Non-pigmented ciliary epithelial cell (primary cell): ENCODE measurements around the gene SCAPER.
"Not testable (repeated sequence)": the region's sequence is repeated elsewhere in the genome, so short reads cannot be mapped to it uniquely, and the experiment has no call there.

ENCODE experiments used
- DNase-seq: peaks from one replicate; pipeline ENCODE4 v3.0.0-alpha.2; 2010; ENCODE audit warnings: low read depth

SCAPER gene

GRCh38 chr15:76495487-76495886 is 409.7 kb downstream of the SCAPER start:
- no peak for DNase-seq

GRCh38 chr15:76492538-76492937 is 412.6 kb downstream of the SCAPER start:
- no peak for DNase-seq

- no peak for DNase-seq
Observed at GRCh38 chr15:76483752-76484151, 421.4 kb downstream of the SCAPER start.

- no peak for DNase-seq
Observed at GRCh38 chr15:76483018-76483417, 422.1 kb downstream of the SCAPER start.

- no peak for DNase-seq
Observed at GRCh38 chr15:76480267-76480666, 424.9 kb downstream of the SCAPER start.

- peak; percentile 19 for DNase-seq
Observed at GRCh38 chr15:76470691-76471090, 434.4 kb downstream of the SCAPER start.

- no peak for DNase-seq
Observed at GRCh38 chr15:76468722-76469121, 436.4 kb downstream of the SCAPER start.

- no peak for DNase-seq
Observed at GRCh38 chr15:76467136-76467535, 438.0 kb downstream of the SCAPER start.

GRCh38 chr15:76465728-76466127 is 439.4 kb downstream of the SCAPER start:
- no peak for DNase-seq

- no peak for DNase-seq
Observed at GRCh38 chr15:76464247-76464646, 440.9 kb downstream of the SCAPER start.

GRCh38 chr15:76460871-76461270 is 444.3 kb downstream of the SCAPER start:
- DNase-seq = no peak

- DNase-seq = no peak
Observed at GRCh38 chr15:76460347-76460746, 444.8 kb downstream of the SCAPER start.

GRCh38 chr15:76451540-76451939 is 453.6 kb downstream of the SCAPER start:
- DNase-seq = no peak

GRCh38 chr15:76449455-76449854 is 455.7 kb downstream of the SCAPER start:
- DNase-seq = no peak

GRCh38 chr15:76448755-76449154 is 456.4 kb downstream of the SCAPER start:
- DNase-seq = no peak

- DNase-seq = no peak
Observed at GRCh38 chr15:76447728-76448441, 457.3 kb downstream of the SCAPER start.

- no peak for DNase-seq
Observed at GRCh38 chr15:76440441-76440840, 464.7 kb downstream of the SCAPER start.

GRCh38 chr15:76439542-76439941 is 465.6 kb downstream of the SCAPER start:
- no peak for DNase-seq

- DNase-seq = peak; percentile 11
Observed at GRCh38 chr15:76433798-76434400, 471.2 kb downstream of the SCAPER start.

GRCh38 chr15:76433036-76433435 is 472.1 kb downstream of the SCAPER start:
- not testable (repeated sequence) for DNase-seq

- no peak for DNase-seq
Observed at GRCh38 chr15:76432604-76433003, 472.5 kb downstream of the SCAPER start.

- peak; percentile 17 for DNase-seq
Observed at GRCh38 chr15:76431971-76432370, 473.2 kb downstream of the SCAPER start.

GRCh38 chr15:76430711-76431110 is 474.4 kb downstream of the SCAPER start:
- DNase-seq = not testable (repeated sequence)

- no peak for DNase-seq
Observed at GRCh38 chr15:76429661-76430060, 475.5 kb downstream of the SCAPER start.
